Mucosa of stomach (tissue), 1 donor: ENCODE data around the gene MSH3.

ENCODE experiments used
- H3K27me3 ChIP-seq: one replicate; pipeline ENCODE4 v1.7.0; 2013; ENCODE audit warnings: mild to moderate bottlenecking, low read length; ENCODE audit not compliant: control insufficient read depth, insufficient read depth
- H3K36me3 ChIP-seq: one replicate; pipeline ENCODE4 v1.7.0; 2013; ENCODE audit warnings: low read length; ENCODE audit not compliant: control insufficient read depth, insufficient read depth
- H3K4me1 ChIP-seq: one replicate; pipeline ENCODE4 v1.7.0; 2013; ENCODE audit warnings: mild to moderate bottlenecking, low read length; ENCODE audit not compliant: control insufficient read depth, insufficient read depth
- H3K4me3 ChIP-seq: one replicate; pipeline ENCODE4 v1.7.0; 2013; ENCODE audit warnings: low read length
- H3K9ac ChIP-seq: one replicate; pipeline ENCODE4 v1.7.0; 2013; ENCODE audit warnings: mild to moderate bottlenecking, low read length, moderate library complexity
- H3K9me3 ChIP-seq: one replicate; pipeline ENCODE4 v1.7.0; 2013; ENCODE audit warnings: mild to moderate bottlenecking, low read length, moderate library complexity; ENCODE audit not compliant: control insufficient read depth
- donor health status: Pancreatic carcinoma.

The MSH3 gene

DNA sequence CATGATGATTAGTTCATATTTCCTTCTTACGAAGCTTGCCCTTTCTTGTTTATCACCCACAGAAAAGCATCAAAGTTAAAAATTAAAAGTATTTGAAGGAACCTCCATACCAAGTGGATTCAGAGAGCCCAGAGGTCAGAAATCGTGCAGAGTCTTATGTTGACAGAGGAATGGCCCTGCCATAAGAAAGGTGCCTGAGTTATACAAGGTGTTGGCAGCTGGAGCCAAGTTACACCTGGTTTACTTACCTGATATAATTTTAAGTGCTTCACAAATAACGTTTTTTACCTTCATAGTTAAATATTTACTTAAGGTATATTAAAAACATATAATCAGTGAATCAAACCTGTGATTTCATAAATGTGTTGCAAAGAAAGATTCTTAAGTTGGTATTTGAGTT is 42.6 kb downstream of the MSH3 start:
- H3K27me3 ChIP-seq: no peaks in the 10 kb centered on the region
- H3K4me1 ChIP-seq: peaks cover 13% of the 10 kb centered on the region
- no peak overlapping the region for H3K4me3 ChIP-seq
- H3K9ac ChIP-seq: no peak overlapping the region
- H3K36me3 ChIP-seq: no peaks in the 10 kb centered on the region
- no peaks in the 10 kb centered on the region for H3K9me3 ChIP-seq

DNA sequence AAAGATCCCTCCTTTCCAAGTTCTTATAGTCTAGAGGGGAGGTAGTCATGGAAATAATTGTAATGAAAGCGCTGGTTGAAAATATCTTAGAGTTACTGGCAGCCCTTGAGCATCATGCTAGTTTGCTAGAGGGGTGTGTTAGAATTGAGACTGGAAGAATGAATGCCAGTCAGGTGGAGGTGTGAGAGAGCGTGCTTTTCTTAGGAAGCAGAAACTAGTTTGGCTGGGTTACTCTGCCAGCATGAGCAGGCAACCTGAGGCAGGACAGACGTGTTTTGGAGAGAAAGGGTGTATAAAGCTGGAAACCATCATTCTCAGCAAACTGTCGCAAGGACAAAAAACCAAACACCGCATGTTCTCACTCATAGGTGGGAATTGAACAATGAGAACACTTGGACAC is 43.9 kb downstream of the MSH3 start:
- Histone ChIP-seq H3K9ac (no peak overlapping the region), H3K4me3 (no peak overlapping the region), H3K27me3 (no peaks in the 10 kb centered on the region), H3K4me1 (peaks cover 13% of the 10 kb centered on the region), H3K36me3 (no peaks in the 10 kb centered on the region), H3K9me3 (no peaks in the 10 kb centered on the region)

DNA sequence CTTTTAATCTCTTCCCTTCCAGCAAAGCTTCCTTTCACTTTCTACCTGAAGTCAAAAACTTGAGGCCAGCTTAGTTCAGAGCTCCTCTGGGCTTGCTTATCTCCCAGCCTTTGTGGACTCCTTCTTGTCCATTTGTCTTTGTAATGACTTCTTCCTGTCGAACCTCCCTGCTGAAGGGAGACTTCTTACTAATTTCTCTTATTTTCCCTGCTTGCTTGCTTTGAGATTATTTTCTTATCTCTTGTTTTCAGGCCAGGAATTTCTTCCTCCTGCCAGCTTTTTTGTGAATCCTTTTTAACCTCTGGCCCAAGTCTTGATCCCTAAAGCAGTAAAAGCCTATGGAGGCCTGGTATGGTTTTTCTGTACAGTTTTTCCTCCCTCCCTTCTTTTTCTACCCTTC is 47.1 kb downstream of the MSH3 start:
- Histone ChIP-seq H3K36me3 (no peaks in the 10 kb centered on the region), H3K4me1 (peaks cover 4% of the 10 kb centered on the region), H3K9ac (no peak overlapping the region), H3K27me3 (no peaks in the 10 kb centered on the region), H3K9me3 (no peaks in the 10 kb centered on the region), H3K4me3 (no peak overlapping the region)

DNA sequence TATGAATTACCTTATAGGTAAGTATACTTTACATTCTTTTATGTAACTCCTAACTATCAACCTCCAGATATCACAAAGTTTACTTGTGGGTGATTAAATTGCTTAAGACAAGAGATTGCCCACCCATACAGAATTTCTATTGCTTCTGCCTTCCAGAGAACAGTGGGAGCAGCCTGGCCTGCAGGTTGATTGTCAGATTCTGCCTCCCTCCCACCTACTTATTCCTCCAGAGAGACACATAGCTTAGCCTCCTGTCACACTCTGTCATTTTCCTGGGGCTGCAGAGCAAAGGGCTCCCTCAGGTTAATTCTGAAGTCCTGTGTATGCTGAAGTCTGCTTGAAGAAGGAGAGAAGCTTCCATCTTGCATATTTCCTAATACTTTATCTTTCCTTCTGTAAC is 48.8 kb downstream of the MSH3 start:
- H3K27me3 ChIP-seq: no peaks in the 10 kb centered on the region

DNA sequence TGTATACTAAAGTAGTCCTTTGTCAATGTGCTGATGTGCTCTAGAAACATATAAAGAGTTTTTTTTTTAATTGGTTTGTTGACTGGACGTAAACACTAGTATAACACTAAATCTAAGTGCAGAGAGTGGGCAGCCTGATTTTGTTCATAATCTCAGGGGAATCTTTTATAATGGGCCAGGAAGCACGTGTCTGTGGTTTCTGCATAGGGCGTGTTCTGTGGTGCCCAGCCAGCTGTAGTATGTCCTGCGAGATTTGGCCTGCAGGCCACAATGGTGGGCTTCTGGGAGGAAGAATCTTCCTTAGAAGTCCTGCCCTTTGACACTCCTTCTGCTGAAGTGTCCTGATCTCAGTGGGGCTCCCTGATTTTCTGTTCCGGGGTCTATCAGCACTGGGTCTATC is 49.3 kb downstream of the MSH3 start:
- Histone ChIP-seq H3K4me3 (no peak overlapping the region), H3K9me3 (no peaks in the 10 kb centered on the region), H3K4me1 (no peaks in the 10 kb centered on the region), H3K27me3 (no peaks in the 10 kb centered on the region), H3K9ac (no peak overlapping the region), H3K36me3 (no peaks in the 10 kb centered on the region)

More for the DNA sequence above, 48.8 kb downstream of the MSH3 start:
- Histone ChIP-seq H3K4me3 (no peak overlapping the region), H3K36me3 (no peaks in the 10 kb centered on the region), H3K9me3 (no peaks in the 10 kb centered on the region), H3K4me1 (no peaks in the 10 kb centered on the region), H3K9ac (no peak overlapping the region)

DNA sequence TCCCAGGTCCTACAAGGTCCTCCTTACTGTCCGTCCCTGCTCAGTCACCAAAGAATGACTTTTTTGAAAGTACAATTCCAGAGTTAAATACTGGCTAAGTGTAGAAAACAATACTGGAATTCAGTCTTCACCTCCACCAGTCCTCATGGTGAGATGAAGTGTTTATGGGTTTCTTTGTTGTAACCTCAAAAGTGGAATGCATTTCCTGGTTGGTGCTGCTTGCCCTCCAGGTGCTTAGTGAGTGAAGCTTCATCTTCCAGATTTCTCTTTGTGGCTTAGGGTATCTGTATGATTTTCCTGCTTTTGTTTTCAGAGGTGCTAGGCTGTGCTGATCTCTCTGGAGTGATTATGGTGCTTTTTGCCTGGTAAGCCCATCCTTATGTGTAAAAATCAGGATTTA is 49.8 kb downstream of the MSH3 start:
- Histone ChIP-seq H3K4me1 (no peaks in the 10 kb centered on the region), H3K36me3 (no peaks in the 10 kb centered on the region), H3K9me3 (no peaks in the 10 kb centered on the region), H3K9ac (no peak overlapping the region), H3K27me3 (no peaks in the 10 kb centered on the region), H3K4me3 (no peak overlapping the region)

DNA sequence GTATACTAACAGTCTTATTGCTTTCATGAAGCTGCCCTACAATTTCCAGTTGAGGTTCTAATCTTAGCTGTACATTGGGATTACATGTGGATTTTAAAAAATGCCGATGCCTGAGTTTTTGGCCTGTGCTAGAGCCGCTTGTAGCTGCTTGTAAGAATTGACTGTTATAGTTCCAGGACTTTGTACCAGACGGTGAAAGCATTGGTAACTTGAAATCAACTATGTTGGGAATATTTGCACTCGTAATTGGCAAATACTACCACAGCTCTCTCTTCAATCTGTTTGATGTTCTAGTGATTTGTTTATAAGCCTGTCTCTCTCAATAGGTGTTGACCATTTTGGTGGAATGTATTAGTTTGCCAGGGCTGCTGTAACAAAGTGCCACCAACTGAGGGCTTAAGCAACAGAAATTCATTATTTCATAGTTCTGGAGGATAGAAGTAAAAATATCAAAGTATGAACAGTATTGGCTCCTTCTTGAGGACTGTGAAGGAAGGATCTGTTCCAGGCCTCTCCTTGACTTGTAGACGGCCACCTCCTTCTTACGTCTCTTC is 50.8 kb downstream of the MSH3 start:
- Histone ChIP-seq H3K4me1 (no peaks in the 10 kb centered on the region), H3K9me3 (no peaks in the 10 kb centered on the region), H3K36me3 (no peaks in the 10 kb centered on the region), H3K9ac (no peak overlapping the region), H3K27me3 (no peaks in the 10 kb centered on the region), H3K4me3 (no peak overlapping the region)

DNA sequence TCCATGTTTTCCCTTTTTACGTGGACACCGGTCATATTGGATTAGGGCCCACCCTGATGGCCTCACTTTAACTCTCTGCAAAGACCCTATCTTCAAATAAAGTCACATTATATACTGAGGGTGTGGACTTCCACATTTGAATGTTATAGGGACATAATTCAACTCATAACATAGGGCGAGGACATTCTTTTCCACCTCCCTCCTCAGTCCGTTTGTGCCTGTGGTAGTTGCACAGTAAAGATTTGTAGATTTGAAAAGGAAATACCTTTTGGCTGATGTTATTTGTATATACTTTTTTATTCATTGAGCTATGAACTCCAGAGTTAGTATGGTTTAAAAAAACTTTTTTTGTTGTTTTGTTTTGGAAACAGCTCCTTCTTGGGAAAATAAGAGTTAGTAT is 51.3 kb downstream of the MSH3 start:
- Histone ChIP-seq H3K4me1 (no peaks in the 10 kb centered on the region), H3K4me3 (no peak overlapping the region), H3K36me3 (no peaks in the 10 kb centered on the region)

DNA sequence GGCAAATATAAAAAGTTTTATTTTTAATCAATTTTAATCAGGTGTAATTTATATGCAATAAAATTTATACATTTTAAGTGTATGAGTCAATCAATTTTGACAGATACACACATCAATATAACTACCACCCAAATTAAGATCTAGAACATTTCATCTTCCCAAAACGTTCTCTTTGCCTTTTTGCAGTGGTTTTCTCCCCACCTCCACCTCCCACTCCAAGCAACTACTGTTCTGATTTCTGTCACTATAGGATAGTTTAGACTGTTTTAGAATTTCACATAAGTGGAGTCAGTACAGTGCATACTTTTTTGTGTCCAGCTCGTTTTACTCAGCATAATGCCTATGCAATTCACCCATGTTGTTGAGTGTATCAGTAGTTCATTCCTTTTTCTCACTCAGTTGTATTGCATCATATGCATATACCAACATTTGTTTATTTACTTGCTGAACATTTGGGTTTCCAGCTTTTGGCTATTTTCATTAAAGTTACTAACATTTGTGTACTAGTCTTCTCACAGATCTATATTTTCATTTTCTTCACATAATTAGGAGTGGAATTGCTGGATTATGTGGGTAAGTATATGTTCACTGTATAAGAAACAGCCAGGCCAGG is 52.5 kb downstream of the MSH3 start:
- no peaks in the 10 kb centered on the region for H3K36me3 ChIP-seq
- H3K27me3 ChIP-seq: no peaks in the 10 kb centered on the region
- no peak overlapping the region for H3K4me3 ChIP-seq
- no peaks in the 10 kb centered on the region for H3K4me1 ChIP-seq
- H3K9me3 ChIP-seq: no peaks in the 10 kb centered on the region
- H3K9ac ChIP-seq: no peak overlapping the region

More for the DNA sequence above, 51.3 kb downstream of the MSH3 start:
- Histone ChIP-seq H3K9me3 (no peaks in the 10 kb centered on the region), H3K27me3 (no peaks in the 10 kb centered on the region), H3K9ac (no peak overlapping the region)

DNA sequence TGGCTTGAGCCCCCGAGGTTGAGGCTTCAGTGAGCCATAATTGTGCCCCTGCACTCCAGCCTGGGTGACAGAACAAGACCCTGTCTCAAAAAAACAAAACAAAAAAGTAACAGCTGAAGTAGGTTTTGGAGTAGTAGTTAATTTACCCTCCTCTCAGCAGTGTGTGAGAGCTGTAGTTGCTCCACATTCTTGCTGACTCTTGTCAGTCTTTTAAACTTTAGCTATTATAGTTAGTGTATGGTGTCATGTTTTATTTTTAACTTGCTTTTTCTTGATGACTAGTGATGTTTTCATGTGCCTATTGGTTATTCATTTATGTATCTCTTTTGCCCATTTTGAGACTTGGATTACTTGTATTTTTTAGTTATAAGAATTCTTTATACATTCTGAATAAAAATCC is 53.2 kb downstream of the MSH3 start:
- Histone ChIP-seq H3K4me3 (no peak overlapping the region), H3K9ac (no peak overlapping the region), H3K36me3 (no peaks in the 10 kb centered on the region), H3K27me3 (no peaks in the 10 kb centered on the region), H3K9me3 (no peaks in the 10 kb centered on the region), H3K4me1 (no peaks in the 10 kb centered on the region)

DNA sequence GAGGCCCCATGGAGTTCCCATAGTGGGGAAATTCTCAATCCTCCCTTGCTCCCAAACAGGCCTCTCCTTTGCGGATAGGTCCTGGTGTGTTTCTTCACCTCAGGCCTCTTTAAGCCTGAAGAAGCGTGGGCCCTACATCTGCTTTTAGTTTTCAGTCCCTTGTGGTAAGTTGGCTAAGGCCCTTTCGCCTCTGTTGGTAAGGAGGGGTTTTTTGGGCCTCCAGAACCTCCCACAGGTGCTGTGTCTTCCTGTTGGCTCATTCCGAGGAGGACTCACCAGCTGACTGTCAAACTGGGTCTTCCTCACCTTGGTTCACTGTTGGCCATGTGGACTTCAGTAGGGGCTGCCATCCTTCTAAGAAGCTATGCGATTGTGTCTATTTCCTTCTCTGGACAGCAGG is 56.8 kb downstream of the MSH3 start:
- H3K9me3 ChIP-seq: no peaks in the 10 kb centered on the region
- H3K4me1 ChIP-seq: no peaks in the 10 kb centered on the region
- no peak overlapping the region for H3K4me3 ChIP-seq
- H3K27me3 ChIP-seq: no peaks in the 10 kb centered on the region
- H3K36me3 ChIP-seq: no peaks in the 10 kb centered on the region
- H3K9ac ChIP-seq: no peak overlapping the region

DNA sequence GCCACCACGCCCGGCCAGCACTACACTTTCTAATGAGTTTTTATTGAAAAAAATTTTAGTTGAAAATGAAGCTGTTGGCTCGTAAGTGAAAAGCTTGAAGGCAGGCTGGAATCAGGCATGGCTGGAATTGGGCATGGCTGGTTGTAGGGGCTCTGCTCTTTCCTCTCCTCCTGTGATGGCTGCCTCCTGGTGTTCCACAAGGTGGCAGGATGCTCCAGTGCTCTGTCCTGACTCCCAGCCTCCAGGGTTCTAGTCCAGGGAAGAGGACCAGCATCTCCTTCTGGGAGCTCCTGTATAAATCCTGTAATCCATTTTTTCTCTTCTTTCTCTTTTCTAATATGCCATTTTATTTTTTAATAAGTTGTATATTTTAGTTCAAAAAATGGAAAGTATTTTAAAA is 57.5 kb downstream of the MSH3 start:
- no peaks in the 10 kb centered on the region for H3K36me3 ChIP-seq
- no peaks in the 10 kb centered on the region for H3K9me3 ChIP-seq
- no peaks in the 10 kb centered on the region for H3K4me1 ChIP-seq
- H3K9ac ChIP-seq: no peak overlapping the region
- no peak overlapping the region for H3K4me3 ChIP-seq
- no peaks in the 10 kb centered on the region for H3K27me3 ChIP-seq

DNA sequence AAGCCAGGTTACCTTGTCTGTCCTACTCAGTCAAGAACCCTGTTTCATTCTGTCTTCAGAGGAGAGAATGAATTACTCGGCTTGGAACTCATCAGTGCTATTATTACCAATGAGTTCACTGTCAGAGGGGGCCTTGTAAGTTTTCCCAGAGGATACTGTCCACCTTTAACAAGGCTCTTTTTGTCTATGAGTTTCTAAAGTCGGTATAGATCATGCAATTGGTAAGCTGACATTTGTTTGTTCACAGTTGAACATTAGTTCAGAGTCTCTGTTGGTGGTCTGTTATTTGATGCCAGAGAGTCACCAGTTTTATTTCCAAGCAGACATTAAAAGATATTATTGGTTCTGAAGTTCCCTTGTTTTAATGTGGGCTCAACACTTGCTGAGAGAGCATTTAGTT is 58.5 kb downstream of the MSH3 start:
- Histone ChIP-seq H3K9ac (no peak overlapping the region), H3K36me3 (no peaks in the 10 kb centered on the region), H3K27me3 (no peaks in the 10 kb centered on the region), H3K9me3 (no peaks in the 10 kb centered on the region), H3K4me1 (no peaks in the 10 kb centered on the region), H3K4me3 (no peak overlapping the region)
